Erythroblast (primary cell): Measurements from ENCODE around the gene DYDC1.

Source experiments
- GATA1 ChIP-seq: IDR thresholded peaks from 2 replicates; pipeline ENCODE4 v1.6.1; 2011; ENCODE audit warnings: low read depth, mild to moderate bottlenecking, control low read depth, low read length, moderate library complexity
- POLR2A ChIP-seq: IDR thresholded peaks from 2 replicates; pipeline ENCODE4 v1.6.1; 2011; ENCODE audit warnings: mild to moderate bottlenecking, low read length

GRCh38 chr10:80333983-80334382 lies 22.6 kb downstream of the DYDC1 start:
- TF ChIP-seq GATA1 = no peak
- TF ChIP-seq POLR2A = no peak
